ENCODE data around the gene PSMD12.
A peak's percentile ranks its signal among the peaks of the same experiment; 100 is the strongest.
"Not testable (repeated sequence)": the region's sequence is repeated elsewhere in the genome, so short reads cannot be mapped to it uniquely, and the experiment has no call there.

Gene PSMD12

GRCh38 chr17:67366193-67367157 lies at the start of gene PSMD12:
Gene PSMD12, minus strand, starts transcription at chr17:67366577. Its CDS starts 58 bp downstream, at chr17:67366519.
- H3K4me1 ChIP-seq (ENCODE audit: control insufficient read depth, insufficient read depth, low read length): peaks cover 10% of the 10 kb centered on the region
- no peaks in the 10 kb centered on the region for H3K9me3 ChIP-seq (ENCODE audit: control insufficient read depth, low read length)
- peak within 1 kb of the TSS; percentile 52 for H3K4me3 ChIP-seq (ENCODE audit: low read length)

GRCh38 chr17:67415291-67415690 lies 48.9 kb upstream of the PSMD12 start:
- no peaks in the 10 kb centered on the region for H3K36me3 ChIP-seq (ENCODE audit: control insufficient read depth, insufficient read depth, low read length)
- no peaks in the 10 kb centered on the region for H3K4me1 ChIP-seq (ENCODE audit: control insufficient read depth, insufficient read depth, low read length)
- H3K27me3 ChIP-seq (ENCODE audit: control insufficient read depth, insufficient read depth, low read length): no peaks in the 10 kb centered on the region
- H3K4me3 ChIP-seq (ENCODE audit: low read length): no peak overlapping the region
- no peaks in the 10 kb centered on the region for H3K9me3 ChIP-seq (ENCODE audit: control insufficient read depth, low read length)
- no peak overlapping the region for H3K9ac ChIP-seq (ENCODE audit: low read length)

More at GRCh38 chr17:67366193-67367157, at the start of gene PSMD12:
- H3K9ac ChIP-seq (ENCODE audit: low read length): peak within 1 kb of the TSS; percentile 92
- no peaks in the 10 kb centered on the region for H3K36me3 ChIP-seq (ENCODE audit: control insufficient read depth, insufficient read depth, low read length)
- H3K27me3 ChIP-seq (ENCODE audit: control insufficient read depth, insufficient read depth, low read length): no peaks in the 10 kb centered on the region

DNA sequence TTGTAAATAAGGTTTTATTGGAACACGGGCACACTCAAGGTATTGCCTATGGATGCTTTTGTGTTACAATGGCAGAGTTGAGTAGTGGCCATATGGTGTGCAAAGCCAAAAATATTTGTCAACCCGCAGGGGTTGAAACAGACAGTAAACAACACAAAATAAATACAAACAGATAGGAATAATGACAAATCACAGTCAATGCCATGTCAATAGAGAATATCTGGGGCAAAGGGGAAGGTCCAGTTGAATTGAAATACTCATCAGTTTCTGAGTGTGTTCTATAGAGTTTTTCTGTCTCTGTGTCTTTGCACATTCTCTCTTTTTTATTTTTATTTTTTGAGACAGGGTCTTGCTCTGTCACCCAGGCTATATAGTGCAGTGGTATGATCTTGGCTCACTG lies 48.2 kb upstream of the PSMD12 start:
- Histone ChIP-seq H3K4me3 (ENCODE audit: low read length) (no peak overlapping the region), H3K9ac (ENCODE audit: low read length) (no peak overlapping the region), H3K9me3 (ENCODE audit: control insufficient read depth, low read length) (no peaks in the 10 kb centered on the region), H3K36me3 (ENCODE audit: control insufficient read depth, insufficient read depth, low read length) (no peaks in the 10 kb centered on the region), H3K4me1 (ENCODE audit: control insufficient read depth, insufficient read depth, low read length) (no peaks in the 10 kb centered on the region), H3K27me3 (ENCODE audit: control insufficient read depth, insufficient read depth, low read length) (no peaks in the 10 kb centered on the region)

DNA sequence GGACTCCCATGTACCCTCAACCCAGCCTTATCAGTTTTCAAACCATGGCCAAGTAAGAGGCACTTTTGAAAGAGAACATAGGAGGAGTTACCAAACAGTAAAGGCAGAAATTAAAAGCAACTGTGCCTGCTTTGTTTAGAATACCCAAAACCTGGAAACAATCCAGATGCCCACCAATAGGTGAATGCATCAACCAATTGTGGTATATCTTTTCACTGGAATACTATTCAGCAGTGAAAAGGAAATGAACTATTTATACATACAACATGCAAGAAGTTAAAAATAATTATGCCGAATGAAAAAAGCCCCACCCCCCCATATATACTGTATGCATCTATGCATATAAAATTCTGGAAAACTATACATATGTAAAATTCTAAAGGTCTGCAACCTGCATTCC lies 47.8 kb upstream of the PSMD12 start:
- H3K27me3 ChIP-seq (ENCODE audit: control insufficient read depth, insufficient read depth, low read length): no peaks in the 10 kb centered on the region
- H3K9ac ChIP-seq (ENCODE audit: low read length): no peak overlapping the region
- H3K36me3 ChIP-seq (ENCODE audit: control insufficient read depth, insufficient read depth, low read length): no peaks in the 10 kb centered on the region
- no peaks in the 10 kb centered on the region for H3K9me3 ChIP-seq (ENCODE audit: control insufficient read depth, low read length)
- no peaks in the 10 kb centered on the region for H3K4me1 ChIP-seq (ENCODE audit: control insufficient read depth, insufficient read depth, low read length)
- H3K4me3 ChIP-seq (ENCODE audit: low read length): no peak overlapping the region

DNA sequence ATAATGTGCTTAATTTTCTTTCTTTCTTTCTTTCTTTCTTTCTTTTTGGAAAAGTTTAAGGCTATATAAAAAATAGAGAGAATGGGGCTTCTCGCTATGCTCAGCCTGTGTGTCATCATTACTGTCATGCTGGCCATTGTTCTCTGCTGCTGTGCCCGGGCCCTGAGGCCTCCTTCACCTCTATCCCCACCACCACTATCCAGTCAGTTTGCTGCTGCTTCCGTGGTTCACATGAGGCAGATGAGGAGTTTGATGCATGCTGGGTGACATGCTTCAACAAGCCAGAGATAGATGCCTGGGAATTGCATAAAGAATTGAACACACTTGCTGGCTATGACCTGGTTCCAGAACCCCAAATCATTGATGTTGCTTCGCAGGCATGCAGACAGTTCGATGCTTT lies 47.0 kb upstream of the PSMD12 start:
- H3K9me3 ChIP-seq (ENCODE audit: control insufficient read depth, low read length): no peaks in the 10 kb centered on the region
- H3K4me1 ChIP-seq (ENCODE audit: control insufficient read depth, insufficient read depth, low read length): no peaks in the 10 kb centered on the region
- no peak overlapping the region for H3K9ac ChIP-seq (ENCODE audit: low read length)
- H3K27me3 ChIP-seq (ENCODE audit: control insufficient read depth, insufficient read depth, low read length): no peaks in the 10 kb centered on the region
- H3K4me3 ChIP-seq (ENCODE audit: low read length): no peak overlapping the region
- H3K36me3 ChIP-seq (ENCODE audit: control insufficient read depth, insufficient read depth, low read length): no peaks in the 10 kb centered on the region

DNA sequence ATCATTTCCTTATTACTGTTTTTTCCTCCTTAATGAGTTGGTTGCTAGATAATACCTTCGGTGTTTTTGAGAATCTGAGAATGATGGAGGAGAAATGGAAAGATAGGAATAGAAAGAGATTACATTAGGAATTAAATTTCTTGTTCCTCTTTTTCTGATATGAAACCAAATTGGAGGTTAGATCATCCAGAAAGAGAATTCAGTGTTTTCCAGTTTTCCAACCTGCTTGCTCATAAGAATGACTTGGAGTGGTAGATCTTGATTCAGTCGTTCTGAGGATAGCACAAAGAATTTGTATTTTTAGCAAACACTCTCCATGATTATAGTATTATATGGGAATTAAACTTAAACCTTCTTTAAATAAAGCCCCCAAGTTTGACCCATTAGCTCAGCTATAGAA lies 46.6 kb upstream of the PSMD12 start:
- no peaks in the 10 kb centered on the region for H3K27me3 ChIP-seq (ENCODE audit: control insufficient read depth, insufficient read depth, low read length)
- no peak overlapping the region for H3K4me3 ChIP-seq (ENCODE audit: low read length)
- H3K36me3 ChIP-seq (ENCODE audit: control insufficient read depth, insufficient read depth, low read length): no peaks in the 10 kb centered on the region
- H3K4me1 ChIP-seq (ENCODE audit: control insufficient read depth, insufficient read depth, low read length): no peaks in the 10 kb centered on the region
- no peaks in the 10 kb centered on the region for H3K9me3 ChIP-seq (ENCODE audit: control insufficient read depth, low read length)
- no peak overlapping the region for H3K9ac ChIP-seq (ENCODE audit: low read length)

- no peaks in the 10 kb centered on the region for H3K4me1 ChIP-seq (ENCODE audit: control insufficient read depth, insufficient read depth, low read length)
- no peaks in the 10 kb centered on the region for H3K36me3 ChIP-seq (ENCODE audit: control insufficient read depth, insufficient read depth, low read length)
- H3K27me3 ChIP-seq (ENCODE audit: control insufficient read depth, insufficient read depth, low read length): no peaks in the 10 kb centered on the region
- no peak overlapping the region for H3K9ac ChIP-seq (ENCODE audit: low read length)
- no peaks in the 10 kb centered on the region for H3K9me3 ChIP-seq (ENCODE audit: control insufficient read depth, low read length)
- no peak overlapping the region for H3K4me3 ChIP-seq (ENCODE audit: low read length)
These were observed 45.7 kb upstream of the PSMD12 start for GRCh38 chr17:67412032-67412431.

- H3K9me3 ChIP-seq (ENCODE audit: control insufficient read depth, low read length): no peaks in the 10 kb centered on the region
- H3K36me3 ChIP-seq (ENCODE audit: control insufficient read depth, insufficient read depth, low read length): no peaks in the 10 kb centered on the region
- no peak overlapping the region for H3K9ac ChIP-seq (ENCODE audit: low read length)
- H3K4me3 ChIP-seq (ENCODE audit: low read length): no peak overlapping the region
- no peaks in the 10 kb centered on the region for H3K4me1 ChIP-seq (ENCODE audit: control insufficient read depth, insufficient read depth, low read length)
- H3K27me3 ChIP-seq (ENCODE audit: control insufficient read depth, insufficient read depth, low read length): no peaks in the 10 kb centered on the region
These were observed 45.0 kb upstream of the PSMD12 start for GRCh38 chr17:67411397-67411796.

DNA sequence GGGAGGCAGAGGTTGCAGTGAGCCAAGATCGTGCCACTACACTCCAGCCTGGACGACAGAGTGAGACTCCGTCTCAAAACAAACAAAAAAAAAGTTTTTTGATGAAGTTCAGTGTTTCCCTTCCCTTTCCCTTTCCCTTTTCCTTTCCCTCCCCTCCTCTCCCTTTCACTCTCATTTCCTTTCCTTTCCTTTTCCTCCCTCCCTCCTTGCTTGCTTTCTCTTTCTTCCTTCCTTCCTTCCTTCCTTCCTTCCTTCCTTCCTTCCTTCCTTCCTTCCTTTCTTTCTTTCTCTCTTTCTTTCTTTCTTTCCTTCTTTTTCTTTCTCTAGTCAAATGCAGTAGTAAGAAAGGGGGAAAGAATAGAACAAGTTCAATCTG lies 42.1 kb upstream of the PSMD12 start:
- H3K9me3 ChIP-seq (ENCODE audit: control insufficient read depth, low read length); H3K4me1 ChIP-seq (ENCODE audit: control insufficient read depth, insufficient read depth, low read length); H3K4me3 ChIP-seq (ENCODE audit: low read length); H3K9ac ChIP-seq (ENCODE audit: low read length); H3K27me3 ChIP-seq (ENCODE audit: control insufficient read depth, insufficient read depth, low read length); H3K36me3 ChIP-seq (ENCODE audit: control insufficient read depth, insufficient read depth, low read length): not testable (repeated sequence)

- no peaks in the 10 kb centered on the region for H3K9me3 ChIP-seq (ENCODE audit: control insufficient read depth, low read length)
- no peaks in the 10 kb centered on the region for H3K36me3 ChIP-seq (ENCODE audit: control insufficient read depth, insufficient read depth, low read length)
- H3K27me3 ChIP-seq (ENCODE audit: control insufficient read depth, insufficient read depth, low read length): no peaks in the 10 kb centered on the region
- H3K4me3 ChIP-seq (ENCODE audit: low read length): no peak overlapping the region
- H3K9ac ChIP-seq (ENCODE audit: low read length): no peak overlapping the region
- peaks cover 5% of the 10 kb centered on the region for H3K4me1 ChIP-seq (ENCODE audit: control insufficient read depth, insufficient read depth, low read length)
These were observed 37.1 kb upstream of the PSMD12 start for GRCh38 chr17:67403483-67403882.

- peaks cover 5% of the 10 kb centered on the region for H3K4me1 ChIP-seq (ENCODE audit: control insufficient read depth, insufficient read depth, low read length)
- no peaks in the 10 kb centered on the region for H3K9me3 ChIP-seq (ENCODE audit: control insufficient read depth, low read length)
- no peak overlapping the region for H3K4me3 ChIP-seq (ENCODE audit: low read length)
- no peak overlapping the region for H3K9ac ChIP-seq (ENCODE audit: low read length)
- no peaks in the 10 kb centered on the region for H3K27me3 ChIP-seq (ENCODE audit: control insufficient read depth, insufficient read depth, low read length)
- no peaks in the 10 kb centered on the region for H3K36me3 ChIP-seq (ENCODE audit: control insufficient read depth, insufficient read depth, low read length)
These were observed 36.7 kb upstream of the PSMD12 start for GRCh38 chr17:67403065-67403464.

- Histone ChIP-seq H3K4me3 (ENCODE audit: low read length) (no peak overlapping the region), H3K9me3 (ENCODE audit: control insufficient read depth, low read length) (no peaks in the 10 kb centered on the region), H3K9ac (ENCODE audit: low read length) (no peak overlapping the region), H3K36me3 (ENCODE audit: control insufficient read depth, insufficient read depth, low read length) (no peaks in the 10 kb centered on the region), H3K27me3 (ENCODE audit: control insufficient read depth, insufficient read depth, low read length) (no peaks in the 10 kb centered on the region), H3K4me1 (ENCODE audit: control insufficient read depth, insufficient read depth, low read length) (peaks cover 5% of the 10 kb centered on the region)
These were observed 35.5 kb upstream of the PSMD12 start for GRCh38 chr17:67401598-67402504.
